ENCODE results near the gene BGLAP.

Gene BGLAP

GRCh38 chr1:156247460-156248322 is 5.7 kb downstream of the BGLAP start, which contains the start of gene PAQR6:
Gene PAQR6, minus strand, starts transcription at chr1:156248056. Its CDS starts 1,325 bp downstream, at chr1:156246731.
- no peak for DNase-seq (ENCODE audit: low spot score)
- TF ChIP-seq CTCF (IDR thresholded peaks at IDR 0.05; ENCODE audit: extremely low read depth, insufficient read depth, missing control alignments): no peak
- in situ Hi-C loops (cut with MboI; ENCODE audit: low pct_unique_long_range_greater_than_20kb, low sequenced_read_pairs, unreplicated experiment): no loop called here

GRCh38 chr1:156248323-156248683 is 6.3 kb downstream of the BGLAP start:
- in situ Hi-C loops (cut with MboI; ENCODE audit: low pct_unique_long_range_greater_than_20kb, low sequenced_read_pairs, unreplicated experiment): no loop called here
- TF ChIP-seq CTCF (IDR thresholded peaks at IDR 0.05; ENCODE audit: extremely low read depth, insufficient read depth, missing control alignments): no peak
- no peak for DNase-seq (ENCODE audit: low spot score)

GRCh38 chr1:156249593-156249992 is 7.6 kb downstream of the BGLAP start:
- TF ChIP-seq CTCF (IDR thresholded peaks at IDR 0.05; ENCODE audit: extremely low read depth, insufficient read depth, missing control alignments): no peak
- in situ Hi-C loops (cut with MboI; ENCODE audit: low pct_unique_long_range_greater_than_20kb, low sequenced_read_pairs, unreplicated experiment): no loop called here
- no peak for DNase-seq (ENCODE audit: low spot score)

GRCh38 chr1:156251527-156251926 is 9.5 kb downstream of the BGLAP start:
- DNase-seq (ENCODE audit: low spot score): no peak

GRCh38 chr1:156253634-156254033 is 11.7 kb downstream of the BGLAP start:
- no peak for TF ChIP-seq CTCF (IDR thresholded peaks at IDR 0.05; ENCODE audit: extremely low read depth, insufficient read depth, missing control alignments)
- in situ Hi-C loops (cut with MboI; ENCODE audit: low pct_unique_long_range_greater_than_20kb, low sequenced_read_pairs, unreplicated experiment): no loop called here
- no peak for DNase-seq (ENCODE audit: low spot score)

More at GRCh38 chr1:156251527-156251926, 9.5 kb downstream of the BGLAP start:
- in situ Hi-C loops (cut with MboI; ENCODE audit: low pct_unique_long_range_greater_than_20kb, low sequenced_read_pairs, unreplicated experiment): no loop called here
- no peak for TF ChIP-seq CTCF (IDR thresholded peaks at IDR 0.05; ENCODE audit: extremely low read depth, insufficient read depth, missing control alignments)

- no peak for TF ChIP-seq CTCF (IDR thresholded peaks at IDR 0.05; ENCODE audit: extremely low read depth, insufficient read depth, missing control alignments)
- in situ Hi-C loops (cut with MboI; ENCODE audit: low pct_unique_long_range_greater_than_20kb, low sequenced_read_pairs, unreplicated experiment): no loop called here
- DNase-seq (ENCODE audit: low spot score): no peak
Observed at GRCh38 chr1:156257711-156258110, 15.7 kb downstream of the BGLAP start.

Measured in GM13977 (cell line).